ENCODE data around the gene NPY2R.

Gene NPY2R

DNA sequence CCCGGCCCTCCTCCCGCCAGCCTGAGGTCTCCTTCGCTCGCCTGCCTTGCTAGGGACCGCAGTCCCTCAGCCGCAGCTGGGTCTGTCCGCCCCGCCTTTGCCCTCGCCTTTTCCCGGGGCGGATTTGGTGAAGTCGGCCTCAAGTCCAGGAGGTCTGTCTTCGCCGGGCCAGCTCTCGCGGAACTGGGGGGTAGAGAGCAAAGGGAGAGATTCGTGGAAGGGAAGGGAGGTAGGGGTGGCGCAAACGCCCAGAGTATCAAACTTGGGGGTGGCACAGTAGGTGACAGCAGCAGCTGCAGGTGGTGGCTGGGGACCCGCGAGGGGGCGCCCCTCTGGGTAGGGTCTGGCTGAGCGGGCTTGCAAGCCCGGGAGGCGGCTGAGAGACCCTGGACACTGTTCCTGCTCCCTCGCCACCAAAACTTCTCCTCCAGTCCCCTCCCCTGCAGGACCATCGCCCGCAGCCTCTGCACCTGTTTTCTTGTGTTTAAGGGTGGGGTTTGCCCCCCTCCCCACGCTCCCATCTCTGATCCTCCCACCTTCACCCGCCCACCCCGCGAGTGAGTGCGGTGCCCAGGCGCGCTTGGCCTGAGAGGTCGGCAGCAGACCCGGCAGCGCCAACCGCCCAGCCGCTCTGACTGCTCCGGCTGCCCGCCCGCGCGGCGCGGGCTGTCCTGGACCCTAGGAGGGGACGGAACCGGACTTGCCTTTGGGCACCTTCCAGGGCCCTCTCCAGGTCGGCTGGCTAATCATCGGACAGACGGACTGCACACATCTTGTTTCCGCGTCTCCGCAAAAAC, at the start of gene NPY2R:
TSS of gene NPY2R (plus strand) at position 379 of the 797 bp plus-strand sequence. CDS start 5,304 bp downstream, outside the sequence.
- DNase-seq = no peak

- no peak for DNase-seq
Observed at GRCh38 chr4:155161357-155161756, 47.1 kb upstream of the NPY2R start.

GRCh38 chr4:155164718-155165117, 43.7 kb upstream of the NPY2R start:
- no peak for DNase-seq

GRCh38 chr4:155170569-155170968, 37.9 kb upstream of the NPY2R start:
- DNase-seq = no peak

DNA sequence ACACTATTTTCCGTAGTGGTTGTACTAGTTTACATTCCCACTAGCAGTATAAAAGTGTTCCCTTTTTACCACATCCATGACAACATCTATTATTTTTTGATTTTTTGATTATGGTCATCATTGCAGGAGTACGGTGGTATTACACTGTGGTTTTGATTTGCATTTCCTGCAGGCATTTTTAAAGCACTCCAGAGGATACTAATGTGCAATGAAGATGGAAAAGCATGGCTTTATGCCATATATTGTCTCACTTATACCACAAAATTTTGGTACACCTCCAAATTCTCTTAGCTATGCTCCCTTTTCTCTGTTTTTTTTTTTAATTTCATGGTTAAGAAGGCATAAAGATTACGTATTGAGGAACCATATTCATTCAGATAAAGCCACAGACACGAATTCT, 35.1 kb upstream of the NPY2R start:
- no peak for DNase-seq

- DNase-seq = no peak
Observed at GRCh38 chr4:155174668-155175067, 33.8 kb upstream of the NPY2R start.

- DNase-seq = peak in 1 of 2 experiments; percentile 2
Observed at GRCh38 chr4:155179216-155179615, 29.2 kb upstream of the NPY2R start.

DNA sequence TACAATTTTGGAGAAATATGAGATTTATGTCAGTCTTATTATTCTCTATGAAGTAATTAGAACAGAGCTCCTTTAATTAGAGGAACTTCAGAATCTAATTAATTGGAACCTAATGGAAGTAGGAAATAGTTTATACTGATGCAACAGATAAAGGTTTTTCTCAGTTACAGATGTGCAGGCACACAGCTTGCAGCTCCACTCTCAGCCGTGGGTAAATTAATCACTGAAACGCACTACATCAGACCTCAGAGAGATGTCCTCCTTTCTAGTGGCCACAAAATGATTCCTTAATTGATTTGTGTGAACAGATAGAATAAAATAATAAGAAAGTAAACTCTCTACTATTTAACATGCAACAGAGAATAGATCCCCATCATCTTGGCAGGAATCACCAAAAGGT, 21.5 kb upstream of the NPY2R start:
- no peak for DNase-seq

- no peak for DNase-seq
Observed at GRCh38 chr4:155187989-155188388, 20.4 kb upstream of the NPY2R start.

- no peak for DNase-seq
Observed at GRCh38 chr4:155190099-155190498, 18.3 kb upstream of the NPY2R start.

DNA sequence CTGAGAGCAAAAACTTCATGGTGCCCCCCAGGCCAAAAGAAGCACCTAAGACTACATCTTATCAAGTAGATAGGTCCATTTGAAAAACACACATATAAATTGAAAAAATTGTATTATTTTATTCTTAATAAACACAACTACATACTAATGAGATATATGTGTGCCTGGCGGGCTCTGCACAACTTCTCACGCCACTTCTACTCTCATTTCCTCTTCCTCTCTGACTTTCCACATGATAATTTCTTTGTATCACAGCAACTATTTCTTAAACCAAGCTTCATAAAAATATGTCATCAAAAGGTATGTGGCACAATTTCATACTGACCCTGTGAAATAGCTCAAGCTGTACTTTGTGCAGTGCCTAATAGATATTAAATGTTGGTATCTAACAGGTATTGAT, 10.7 kb upstream of the NPY2R start:
- DNase-seq = no peak

DNA sequence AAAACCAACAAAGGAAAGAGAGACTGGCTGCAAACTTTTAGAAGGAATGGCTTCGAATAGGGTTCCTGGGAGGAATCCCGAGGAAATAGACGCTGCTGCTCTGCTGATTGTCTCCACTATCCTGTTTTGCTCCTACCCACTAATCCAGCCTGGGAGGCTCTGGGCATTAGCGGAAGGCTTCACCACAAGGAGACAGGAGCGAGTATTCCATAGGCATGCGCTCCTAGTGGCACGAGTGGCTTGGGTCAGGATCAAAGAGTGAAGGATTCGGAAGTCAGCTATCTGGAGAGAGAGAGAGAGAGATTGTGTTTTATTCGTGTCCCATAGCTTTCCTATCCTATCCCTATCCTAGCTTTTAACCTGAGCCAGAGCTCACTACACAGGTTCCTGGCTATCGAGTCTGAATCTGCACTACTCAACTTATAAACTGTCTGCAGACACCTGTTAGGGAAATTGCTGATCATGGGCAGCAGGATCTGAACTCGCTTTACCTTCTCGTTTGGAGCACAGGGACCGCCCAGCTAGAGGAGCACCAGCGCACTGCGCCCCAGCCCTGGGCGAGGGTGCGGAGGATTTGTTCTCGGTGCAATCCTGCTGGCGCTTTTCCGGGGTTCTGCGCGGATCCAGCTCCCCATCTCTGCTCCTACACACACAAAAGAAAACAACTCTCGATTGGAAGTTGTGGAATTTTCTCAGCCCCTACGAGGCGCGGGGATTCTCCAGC, 740 bp upstream of the NPY2R start:
- DNase-seq = no peak

DNA sequence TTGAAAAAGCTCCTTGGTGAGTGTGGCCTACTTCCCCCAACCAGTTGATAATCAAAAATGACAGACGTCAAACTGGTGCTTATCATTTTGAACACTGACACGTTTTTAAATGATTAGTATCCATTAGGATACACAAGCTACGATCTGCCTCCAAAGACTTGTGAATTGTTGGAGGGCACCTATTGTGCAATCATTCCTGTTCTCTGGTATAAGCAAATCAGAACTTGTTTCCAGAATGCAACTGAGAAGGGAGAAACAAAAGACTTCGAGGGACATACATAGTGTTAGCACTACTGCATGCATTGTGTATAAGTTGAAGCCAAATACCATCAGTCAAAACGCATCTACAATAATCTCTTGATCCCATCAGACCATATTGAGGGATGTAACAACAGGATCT, 11.6 kb downstream of the NPY2R start:
- DNase-seq = no peak

DNA sequence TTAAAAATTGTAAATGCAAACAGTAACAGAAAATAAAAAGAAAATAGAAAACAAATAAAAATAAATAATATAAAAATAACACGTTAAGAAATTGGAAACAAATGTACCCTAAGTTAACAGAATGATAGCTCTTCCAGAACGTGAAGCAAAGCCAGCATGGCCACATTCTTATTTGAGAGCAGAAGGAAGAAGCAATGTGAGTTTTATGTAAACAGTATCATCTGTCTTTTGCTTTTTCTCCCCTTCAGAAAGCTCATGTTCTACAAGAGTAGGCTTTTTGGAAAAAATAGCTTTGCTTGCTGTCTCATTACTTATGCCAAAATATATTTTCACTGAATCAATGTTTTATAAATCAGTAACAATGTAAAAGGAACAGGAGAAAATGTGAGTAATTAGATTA, 18.7 kb downstream of the NPY2R start:
- DNase-seq = no peak

GRCh38 chr4:155228713-155229112, 20.3 kb downstream of the NPY2R start:
- DNase-seq = no peak

DNA sequence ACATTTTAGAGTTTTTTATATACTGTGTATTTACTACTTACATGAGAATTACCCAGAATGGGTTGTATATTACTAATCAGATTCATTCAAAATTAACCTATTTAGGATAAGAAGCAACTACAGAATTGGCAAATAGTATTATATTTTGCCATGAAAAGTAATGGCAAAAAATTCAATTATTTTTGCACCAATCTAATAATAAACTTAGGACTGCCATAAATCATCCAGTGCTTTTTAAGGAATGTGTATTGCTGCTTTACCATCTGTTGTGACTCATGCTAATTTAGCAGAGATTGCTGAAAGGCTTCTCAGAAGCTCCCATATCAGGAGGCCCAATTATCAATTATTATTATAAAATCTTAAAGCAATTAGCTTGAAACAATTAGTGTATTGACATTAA, 24.0 kb downstream of the NPY2R start:
- no peak for DNase-seq

DNA sequence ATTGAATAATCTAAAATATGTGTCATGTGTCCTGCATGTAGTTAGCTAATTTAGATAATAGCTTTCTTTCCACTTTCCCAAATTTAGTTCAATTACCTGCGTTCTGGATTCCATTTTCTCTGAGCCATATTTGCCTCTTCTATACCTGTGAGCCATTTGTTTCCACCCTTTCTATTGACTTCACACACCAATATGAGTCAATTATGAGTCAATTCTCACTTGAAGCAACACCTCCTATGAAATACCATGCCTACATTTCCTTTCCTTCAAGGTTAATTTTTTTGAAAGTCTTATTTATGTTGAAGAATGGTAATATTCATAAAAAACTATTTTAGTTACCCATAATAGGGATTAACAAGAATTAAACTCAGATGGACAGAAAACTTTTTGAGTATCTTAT, 25.8 kb downstream of the NPY2R start:
- no peak for DNase-seq

GRCh38 chr4:155237567-155237966, 29.1 kb downstream of the NPY2R start:
- no peak for DNase-seq

- no peak for DNase-seq
Observed at GRCh38 chr4:155241225-155241624, 32.8 kb downstream of the NPY2R start.

GRCh38 chr4:155241664-155242063, 33.2 kb downstream of the NPY2R start:
- no peak for DNase-seq

- DNase-seq = no peak
Observed at GRCh38 chr4:155245105-155245504, 36.7 kb downstream of the NPY2R start.

DNA sequence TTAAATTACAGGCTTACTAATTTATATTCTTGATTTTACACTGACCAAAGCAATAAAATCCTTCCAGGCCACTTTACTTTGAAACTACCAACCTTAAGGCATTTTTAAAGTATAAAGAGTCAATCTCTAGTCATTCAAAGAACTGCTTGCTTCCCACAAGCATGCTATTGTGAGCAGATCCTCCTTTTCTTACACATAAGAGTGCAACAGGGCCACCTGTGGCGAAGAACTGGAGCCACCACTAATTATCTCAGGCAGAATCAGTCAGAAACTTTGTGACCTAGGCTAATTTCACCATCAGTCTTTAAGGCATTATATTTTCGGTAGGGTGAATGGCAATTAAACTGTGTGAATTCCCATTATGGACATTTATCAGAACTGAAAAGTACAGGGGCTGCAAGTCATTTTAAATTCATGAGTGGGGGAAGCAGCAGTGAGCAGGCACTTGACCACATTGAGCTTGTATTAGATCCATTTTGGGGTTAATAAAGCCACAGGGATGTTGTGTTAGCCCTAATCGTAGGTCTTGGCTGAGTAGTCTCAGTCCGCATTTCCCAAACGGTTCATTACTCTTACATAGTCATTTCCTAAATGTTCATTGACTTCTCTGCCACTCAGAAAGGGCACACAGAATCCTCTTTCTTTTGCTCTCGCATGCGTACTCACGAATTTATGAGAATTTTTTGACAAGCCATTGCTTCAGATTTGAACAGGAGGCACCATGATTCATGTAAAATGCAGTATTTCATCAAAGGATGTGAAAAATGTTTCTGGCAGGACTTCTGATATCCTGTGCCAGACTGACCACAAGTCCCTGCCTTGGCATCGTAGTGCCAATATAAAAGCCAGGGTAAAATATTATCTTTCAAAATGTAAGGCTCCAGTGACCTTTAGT, 39.8 kb downstream of the NPY2R start:
- DNase-seq = peak in 1 of 2 experiments; percentile 28

GRCh38 chr4:155249016-155249566, 40.7 kb downstream of the NPY2R start:
- DNase-seq = peak in 1 of 2 experiments; percentile 59

Data from NCI-H2081 (cell line).